A549 (cell line): ENCODE measurements around the gene ATP5IF1. TPM values are rescaled to one million over a fixed set of nuclear protein-coding genes. Genes with fewer than 3 reads are reported as not detected.

Experiments
- ATAC-seq, 2 experiments: fragments of 200-7000 bp in 1 of 2; fragments of >200 bp in 1 of 2; cut with Nextera tagmentation in 1 of 2; cut with Tn5 transposase in 1 of 2; 3 replicates each; pipeline versions ENCODE4 v1.8.0 to v1.9.1; 2018 to 2020; ENCODE audit warnings: mild to moderate bottlenecking in 1 of 2, moderate library complexity in 1 of 2
- CTCF ChIA-PET: fragments of 300-600 bp; sonication (Branson Sonifier 250); formaldehyde crosslinking; extraction: SDS; loops from one replicate; lab custom pipeline; 2021; ENCODE audit warnings: antibody characterized with exemption, inconsistent platforms; lab: Yijun Ruan, JAX
- POLR2A ChIA-PET: fragments of 350-600 bp; formaldehyde crosslinking; extraction: SDS; loops from one replicate; lab custom pipeline; 2021; ENCODE audit warnings: antibody characterized with exemption, inconsistent platforms; lab: Yijun Ruan, JAX
- DNase-seq, 2 experiments: peaks; one replicate each; pipeline versions ENCODE4 v3.0.0 to v3.0.0-alpha.2; 2011 to 2016; ENCODE audit warnings: low read depth in 1 of 2, low spot score in 1 of 2
- FAIRE-seq: peaks from 2 replicates; lab custom pipeline; 2011; peaks lifted over from hg19 to GRCh38; lab: Jason Lieb, UNC
- H3K27ac ChIP-seq, 2 experiments: fragments of >200 bp; sonication (Bioruptor Twin); formaldehyde crosslinking; 3 replicates each; pipeline ENCODE4 v1.5.1; 2016 to 2017
- H3K4me1 ChIP-seq: fragments of >200 bp; sonication (Bioruptor Twin); formaldehyde crosslinking; 3 replicates; pipeline ENCODE4 v1.6.1; 2016
- H3K4me2 ChIP-seq: fragments of >200 bp; sonication (Bioruptor Twin); formaldehyde crosslinking; 3 replicates; pipeline ENCODE4 v1.6.1; 2016
- H3K4me3 ChIP-seq: fragments of >200 bp; sonication (Bioruptor Twin); formaldehyde crosslinking; 3 replicates; pipeline ENCODE4 v1.5.1; 2016
- H3K9me3 ChIP-seq: fragments of >200 bp; sonication (Bioruptor Twin); formaldehyde crosslinking; 3 replicates; pipeline ENCODE4 v1.6.1; 2016
- BCL3 ChIP-seq: fragments of >200 bp; sonication (Bioruptor Twin); formaldehyde crosslinking; IDR thresholded peaks from 3 replicates; pipeline ENCODE4 v1.6.1; 2016
- CBX2 ChIP-seq: fragments of 200-600 bp; sonication (generic); IDR thresholded peaks from 2 replicates; pipeline ENCODE4 v1.6.1; 2016; ENCODE audit warnings: low read depth, mild to moderate bottlenecking, borderline replicate concordance
- CEBPB ChIP-seq, 2 experiments: fragments of >200 bp in 1 of 2; sonication (Bioruptor Twin) in 1 of 2; formaldehyde crosslinking in 1 of 2; IDR thresholded peaks; 2 replicates each; pipeline ENCODE4 v1.6.1; 2012 to 2016
- EHMT2 ChIP-seq: fragments of 200-600 bp; sonication (generic); IDR thresholded peaks from 2 replicates; pipeline ENCODE4 v1.6.1; 2016; ENCODE audit warnings: antibody characterized with exemption, low read depth, mild to moderate bottlenecking, moderate library complexity
- EP300 ChIP-seq, 2 experiments: fragments of >200 bp; sonication (Bioruptor Twin); formaldehyde crosslinking; IDR thresholded peaks; 2 replicates in 1 of 2; 3 replicates in 1 of 2; pipeline ENCODE4 v1.6.1; 2016 to 2017
- FOSL2 ChIP-seq, 2 experiments: fragments of 450-650 bp in 1 of 2; fragments of >200 bp in 1 of 2; sonication (Bioruptor Twin) in 1 of 2; formaldehyde crosslinking; IDR thresholded peaks; 2 replicates each; pipeline versions ENCODE4 v1.5.0 to v1.6.1; 2016 to 2020; ENCODE audit warnings: mild to moderate bottlenecking in 1 of 2, moderate library complexity in 1 of 2
- HES2 ChIP-seq: fragments of >200 bp; sonication (Bioruptor Twin); formaldehyde crosslinking; IDR thresholded peaks from 2 replicates; pipeline ENCODE4 v1.6.1; 2016
- HOXB5 ChIP-seq: fragments of 250-450 bp; sonication (Bioruptor Pico); IDR thresholded peaks from 2 replicates; pipeline ENCODE4 v1.5.0; 2020; ENCODE audit warnings: mild to moderate bottlenecking, moderate library complexity
- JUN ChIP-seq, 2 experiments: fragments of >200 bp; sonication (Bioruptor Twin); formaldehyde crosslinking; IDR thresholded peaks; 2 replicates in 1 of 2; 3 replicates in 1 of 2; pipeline ENCODE4 v1.6.1; 2016 to 2017
- MAX ChIP-seq: IDR thresholded peaks from 2 replicates; pipeline ENCODE4 v1.6.1; 2012
- MAZ ChIP-seq: fragments of 150-350 bp; IDR thresholded peaks from 2 replicates; pipeline ENCODE4 v1.6.1; 2014; ENCODE audit warnings: antibody characterized with exemption, low read depth, low read length, borderline replicate concordance
- POLR2AphosphoS2 ChIP-seq: conservative IDR thresholded peaks from 2 replicates; pipeline ENCODE4 v1.6.1; 2012; ENCODE audit warnings: low read length, improper control_type of control experiment, inconsistent platforms
- RARB ChIP-seq: fragments of 250-450 bp; sonication (Bioruptor Pico); IDR thresholded peaks from 2 replicates; pipeline ENCODE4 v1.8.0; 2021; ENCODE audit warnings: mild to moderate bottlenecking, moderate library complexity
- RFX5 ChIP-seq: fragments of 450-650 bp; IDR thresholded peaks from 2 replicates; pipeline ENCODE4 v1.7.1; 2014; ENCODE audit warnings: antibody characterized with exemption, mild to moderate bottlenecking, moderate library complexity
- SREBF2 ChIP-seq: fragments of 450-650 bp; IDR thresholded peaks from 2 replicates; pipeline ENCODE4 v1.6.1; 2014; ENCODE audit warnings: mild to moderate bottlenecking, moderate library complexity
- TP53 ChIP-seq: fragments of 250-450 bp; sonication (Bioruptor Pico); IDR thresholded peaks from 2 replicates; pipeline ENCODE4 v1.5.0; 2021; ENCODE audit warnings: mild to moderate bottlenecking, moderate library complexity
- ZFP36 ChIP-seq: fragments of 450-650 bp; IDR thresholded peaks from 2 replicates; pipeline ENCODE4 v1.6.1; 2014; ENCODE audit warnings: borderline replicate concordance; ENCODE audit not compliant: partially characterized antibody
- WGBS: methylation state at CpG from one replicate; pipeline ENCODE4 v1.1.6; 2017; ENCODE audit errors: missing lambda C conversion rate; 5-methylcytosine and 5-hydroxymethylcytosine counted together
- polyA plus RNA-seq, 4 experiments: library from polyadenylated mRNA; depleted of rRNA in 3 of 4; stranded (reverse); fragments of >200 nt; fragmentation: RNase III in 1 of 4; extraction: RNeasy Plus Mini Kit Qiagen cat#74134 plus additional on column Dnase treatment in 1 of 4; gene quantifications; 2 replicates in 3 of 4; 3 replicates in 1 of 4; pipeline ENCODE4 v1.2.3, GENCODE V29; 2011 to 2017

ATP5IF1 gene
- polyA plus RNA-seq, 2 of the 4 experiments (the other 2 are of a cell fraction), result 178 to 234 TPM

GRCh38 chr1:28281608-28282425 is 45.9 kb downstream of the ATP5IF1 start:
- DNase-seq (no peak), ATAC-seq (no peak), FAIRE-seq (no peak)
- WGBS, result 87% methylated on average over 10 of the region's 14 CpGs
- Histone ChIP-seq H3K9me3 (no peaks in the 10 kb centered on the region), H3K4me3 (no peak overlapping the region), H3K4me1 (no peaks in the 10 kb centered on the region), H3K27ac (no peak overlapping the region), H3K4me2 (no peak overlapping the region)
- ChIA-PET CTCF (interaction anchor here (3.4 kb wide), 1 partner anchor 33 kb away, joined by 15 read pairs; no protein-coding TSS in a partner anchor), POLR2A (no interaction called here)
- no peak for TF ChIP-seq RFX5
- no peak for TF ChIP-seq CEBPB (IDR thresholded peaks at IDR 0.05)
- TF ChIP-seq JUN (IDR thresholded peaks at IDR 0.05), result 0 out of 5 replicates have a peak, but pooled peaks of 1 of the 2 experiments have one; percentile 4
- TF ChIP-seq POLR2AphosphoS2, result 0 out of 2 replicates have a peak, but pooled peaks have one; percentile 35

- FAIRE-seq, result no peak
- TF ChIP-seq HES2 (no peak), EP300 (IDR thresholded peaks at IDR 0.05) (no peak), EHMT2 (no peak), MAZ (no peak), CBX2 (no peak), FOSL2 (IDR thresholded peaks at IDR 0.05) (no peak), FOSL2 (CRISPR knock-in tag; IDR thresholded peaks at IDR 0.05) (no peak), TP53 (CRISPR knock-in tag) (no peak), RARB (CRISPR knock-in tag) (no peak), CEBPB (IDR thresholded peaks at IDR 0.05) (no peak), HOXB5 (no peak), SREBF2 (no peak), RFX5 (no peak), MAX (no peak), BCL3 (no peak)
- ChIA-PET CTCF (interaction anchor here (1.3 kb wide), 1 partner anchor 10 kb away, joined by 3 read pairs; no protein-coding TSS in a partner anchor), POLR2A (no interaction called here)
- no peak overlapping the region for H3K4me3 ChIP-seq
- H3K27ac ChIP-seq, result no peak overlapping the region
- no peak for ATAC-seq
- WGBS, result 87% methylated on average over 13 of the region's 14 CpGs
- H3K9me3 ChIP-seq, result no peaks in the 10 kb centered on the region
- H3K4me2 ChIP-seq, result no peak overlapping the region
- no peaks in the 10 kb centered on the region for H3K4me1 ChIP-seq
- DNase-seq, result no peak
Measured at GRCh38 chr1:28282426-28283407, 46.8 kb downstream of the ATP5IF1 start.

GRCh38 chr1:28286111-28286510 is 50.2 kb downstream of the ATP5IF1 start:
- FAIRE-seq (no peak), ATAC-seq (no peak), DNase-seq (no peak)
- ChIA-PET CTCF (interaction anchor here (0.6 to 0.9 kb wide), 4 partner anchors 24 to 390 kb away, joined by 3 to 4 read pairs (median 3); no protein-coding TSS in a partner anchor), POLR2A (interaction anchor here (1.1 kb wide), 1 partner anchor 43 kb away, joined by 3 read pairs; the partner anchor contains the start of gene MED18)
- H3K27ac ChIP-seq, result no peak overlapping the region
- no peak overlapping the region for H3K4me2 ChIP-seq
- H3K4me3 ChIP-seq, result no peak overlapping the region
- H3K9me3 ChIP-seq, result no peaks in the 10 kb centered on the region
- H3K4me1 ChIP-seq, result no peaks in the 10 kb centered on the region
- WGBS, result 38% methylated on average over 2 of the region's 2 CpGs
- TF ChIP-seq ZFP36, result no peak

Other genes with a start within 250 kb of the ATP5IF1 start
- gene EYA3, start 147.5 kb upstream of the ATP5IF1 start, polyA plus RNA-seq (2011; rRNA removed), result 9.3 and 11.7 TPM in 2 replicates
- gene EYA3, start 147.5 kb upstream of the ATP5IF1 start, polyA plus RNA-seq (2017; fragmentation: RNase III; extraction: RNeasy Plus Mini Kit Qiagen cat#74134 plus additional on column Dnase treatment), result 5.3 to 6.2 TPM (median 5.7 TPM) in 3 replicates
- gene PTAFR, start 59.4 kb upstream of the ATP5IF1 start, polyA plus RNA-seq (2011; rRNA removed), result 0.58 and 0.83 TPM in 2 replicates
- gene PTAFR, start 59.4 kb upstream of the ATP5IF1 start, polyA plus RNA-seq (2017; fragmentation: RNase III; extraction: RNeasy Plus Mini Kit Qiagen cat#74134 plus additional on column Dnase treatment), result 0.17 to 0.24 TPM (median 0.17 TPM) in 3 replicates
- 67.0 and 93.7 TPM in 2 replicates for gene DNAJC8, start 3.1 kb upstream of the ATP5IF1 start, polyA plus RNA-seq (2011; rRNA removed)
- gene DNAJC8, start 3.1 kb upstream of the ATP5IF1 start, polyA plus RNA-seq (2017; fragmentation: RNase III; extraction: RNeasy Plus Mini Kit Qiagen cat#74134 plus additional on column Dnase treatment), result 81.7 to 87.3 TPM (median 81.8 TPM) in 3 replicates
- gene SESN2, start 23.4 kb downstream of the ATP5IF1 start, polyA plus RNA-seq (2011; rRNA removed), result 16.6 and 16.7 TPM in 2 replicates
- gene SESN2, start 23.4 kb downstream of the ATP5IF1 start, polyA plus RNA-seq (2017; fragmentation: RNase III; extraction: RNeasy Plus Mini Kit Qiagen cat#74134 plus additional on column Dnase treatment), result 5.2 to 5.6 TPM (median 5.6 TPM) in 3 replicates
- 20.3 and 22.2 TPM in 2 replicates for gene MED18, start 92.9 kb downstream of the ATP5IF1 start, polyA plus RNA-seq (2011; rRNA removed)
- 13.7 to 15.4 TPM (median 14.5 TPM) in 3 replicates for gene MED18, start 92.9 kb downstream of the ATP5IF1 start, polyA plus RNA-seq (2017; fragmentation: RNase III; extraction: RNeasy Plus Mini Kit Qiagen cat#74134 plus additional on column Dnase treatment)
- gene PHACTR4, start 133.6 kb downstream of the ATP5IF1 start, polyA plus RNA-seq (2011; rRNA removed), result 17.4 and 32.1 TPM in 2 replicates
- 25.0 to 25.4 TPM (median 25.1 TPM) in 3 replicates for gene PHACTR4, start 133.6 kb downstream of the ATP5IF1 start, polyA plus RNA-seq (2017; fragmentation: RNase III; extraction: RNeasy Plus Mini Kit Qiagen cat#74134 plus additional on column Dnase treatment)